H9 (cell line): ENCODE data around the gene SV2C. TPM values are rescaled to one million over a fixed set of nuclear protein-coding genes. Genes with fewer than 3 reads are reported as not detected.

ENCODE experiments used
- DNase-seq: peaks from one replicate; pipeline ENCODE4 v3.0.0-alpha.2; 2017
- H2AFZ ChIP-seq: one replicate; pipeline ENCODE4 v1.6.1; 2013; ENCODE audit warnings: mild to moderate bottlenecking, low read length, control low read depth, moderate library complexity
- H2AK5ac ChIP-seq: 2 replicates; pipeline ENCODE4 v1.6.1; 2013; ENCODE audit warnings: low read length, control low read depth, mixed read lengths; ENCODE audit not compliant: insufficient read length
- H2BK120ac ChIP-seq: one replicate; pipeline ENCODE4 v1.6.1; 2013; ENCODE audit warnings: low read depth, mild to moderate bottlenecking, low read length, control low read depth, inconsistent platforms; ENCODE audit not compliant: poor library complexity, severe bottlenecking
- H2BK12ac ChIP-seq: 2 replicates; pipeline ENCODE4 v1.6.1; 2013; ENCODE audit warnings: low read length, control low read depth, mixed read lengths, low read depth; ENCODE audit not compliant: insufficient read length
- H2BK15ac ChIP-seq: 2 replicates; pipeline ENCODE4 v1.6.1; 2013; ENCODE audit warnings: low read depth, low read length, control low read depth
- H2BK20ac ChIP-seq: one replicate; pipeline ENCODE4 v1.6.1; 2013; ENCODE audit warnings: low read depth, mild to moderate bottlenecking, low read length, control low read depth, inconsistent platforms; ENCODE audit not compliant: poor library complexity, severe bottlenecking
- H2BK5ac ChIP-seq: 2 replicates; pipeline ENCODE4 v1.6.1; 2013; ENCODE audit warnings: low read length, control low read depth, mixed read lengths; ENCODE audit not compliant: insufficient read length
- H3K14ac ChIP-seq: 2 replicates; pipeline ENCODE4 v1.6.1; 2013; ENCODE audit warnings: low read length, control low read depth; ENCODE audit not compliant: insufficient read depth
- H3K18ac ChIP-seq: 2 replicates; pipeline ENCODE4 v1.6.1; 2013; ENCODE audit warnings: low read depth, mild to moderate bottlenecking, mixed read lengths, low read length, control low read depth; ENCODE audit not compliant: insufficient read length
- H3K23ac ChIP-seq: 2 replicates; pipeline ENCODE4 v1.6.1; 2013; ENCODE audit warnings: low read length, control low read depth, mixed read lengths, low read depth; ENCODE audit not compliant: insufficient read length
- H3K23me2 ChIP-seq: 2 replicates; pipeline ENCODE4 v1.6.1; 2013; ENCODE audit warnings: low read depth, mild to moderate bottlenecking, mixed read lengths, low read length, control low read depth; ENCODE audit not compliant: insufficient read length, poor library complexity, severe bottlenecking
- H3K27ac ChIP-seq: 2 replicates; pipeline ENCODE4 v1.5.1; 2013; ENCODE audit warnings: low read length, control low read depth, mixed read lengths, low read depth; ENCODE audit not compliant: insufficient read length
- H3K27me3 ChIP-seq: 2 replicates; pipeline ENCODE4 v1.6.1; 2013; ENCODE audit warnings: low read length, control low read depth, inconsistent platforms; ENCODE audit not compliant: insufficient read depth
- H3K4ac ChIP-seq: 2 replicates; pipeline ENCODE4 v1.6.1; 2013; ENCODE audit warnings: low read depth, mild to moderate bottlenecking, control low read depth, inconsistent platforms, low read length, moderate library complexity
- H3K4me1 ChIP-seq: 2 replicates; pipeline ENCODE4 v1.6.1; 2013; ENCODE audit warnings: low read length, control low read depth, inconsistent platforms; ENCODE audit not compliant: insufficient read depth
- H3K4me2 ChIP-seq: 2 replicates; pipeline ENCODE4 v1.6.1; 2013; ENCODE audit warnings: low read length, control low read depth, mixed read lengths; ENCODE audit not compliant: insufficient read length, insufficient read depth
- H3K56ac ChIP-seq: 2 replicates; pipeline ENCODE4 v1.6.1; 2013; ENCODE audit warnings: low read depth, mild to moderate bottlenecking, mixed read lengths, low read length, control low read depth; ENCODE audit not compliant: insufficient read length
- H3K79me1 ChIP-seq: 2 replicates; pipeline ENCODE4 v1.6.1; 2013; ENCODE audit warnings: low read depth, mild to moderate bottlenecking, moderate library complexity, low read length, control low read depth, inconsistent platforms; ENCODE audit not compliant: insufficient read depth, poor library complexity, severe bottlenecking
- H3K79me2 ChIP-seq: 2 replicates; pipeline ENCODE4 v1.6.1; 2013; ENCODE audit warnings: low read length, control low read depth, inconsistent platforms; ENCODE audit not compliant: insufficient read depth
- H3K9ac ChIP-seq: 2 replicates; pipeline ENCODE4 v1.6.1; 2013; ENCODE audit warnings: low read length, control low read depth, mixed read lengths; ENCODE audit not compliant: insufficient read length; ENCODE audit errors: extremely low read depth
- H3K9me3 ChIP-seq: one replicate; pipeline ENCODE4 v1.6.1; 2013; ENCODE audit warnings: low read depth, low read length, inconsistent platforms; ENCODE audit not compliant: control insufficient read depth
- H3T11ph ChIP-seq: one replicate; pipeline ENCODE4 v1.6.1; 2013; ENCODE audit warnings: mild to moderate bottlenecking, low read length, control low read depth, inconsistent platforms
- H4K20me1 ChIP-seq: one replicate; pipeline ENCODE4 v1.6.1; 2013; ENCODE audit not compliant: control insufficient read depth, insufficient read length, insufficient read depth
- H4K5ac ChIP-seq: 2 replicates; pipeline ENCODE4 v1.6.1; 2013; ENCODE audit warnings: low read depth, mild to moderate bottlenecking, mixed read lengths, low read length, control low read depth; ENCODE audit not compliant: insufficient read length
- H4K8ac ChIP-seq: replicated peaks from 2 replicates; pipeline ENCODE4 v1.6.1; 2013; ENCODE audit warnings: low read length, control low read depth, mixed read lengths, low read depth; ENCODE audit not compliant: insufficient read length
- H4K91ac ChIP-seq: 2 replicates; pipeline ENCODE4 v1.6.1; 2013; ENCODE audit warnings: low read depth, mild to moderate bottlenecking, moderate library complexity, mixed read lengths, low read length, control low read depth; ENCODE audit not compliant: insufficient read length
- H3K27ac Mint-ChIP-seq, 3 experiments: 2 replicates in 2 of 3; 3 replicates in 1 of 3; pipeline ENCODE4 v1.8.0; 2020 to 2021; ENCODE audit warnings: mixed read lengths in 3 of 3, mild to moderate bottlenecking in 1 of 3, moderate library complexity in 1 of 3
- H3K27me3 Mint-ChIP-seq: 2 replicates; pipeline ENCODE4 v1.8.0; 2021; ENCODE audit warnings: low read depth, mild to moderate bottlenecking, moderate library complexity, mixed read lengths
- H3K36me3 Mint-ChIP-seq, 3 experiments: 2 replicates in 2 of 3; 3 replicates in 1 of 3; pipeline ENCODE4 v1.8.0; 2020 to 2021; ENCODE audit warnings: low read depth in 3 of 3, mixed read lengths in 3 of 3; ENCODE audit not compliant: insufficient read depth in 1 of 3
- H3K4me1 Mint-ChIP-seq, 2 experiments: 2 replicates each; pipeline ENCODE4 v1.8.0; 2020; ENCODE audit warnings: mixed read lengths in 2 of 2
- H3K4me3 Mint-ChIP-seq, 2 experiments: 2 replicates in 1 of 2; 3 replicates in 1 of 2; pipeline ENCODE4 v1.8.0; 2020 to 2021; ENCODE audit warnings: mild to moderate bottlenecking in 2 of 2, mixed read lengths in 2 of 2, moderate library complexity in 1 of 2
- H3K9me3 Mint-ChIP-seq, 2 experiments: 2 replicates in 1 of 2; 3 replicates in 1 of 2; pipeline ENCODE4 v1.8.0; 2020; ENCODE audit warnings: mild to moderate bottlenecking in 2 of 2, mixed read lengths in 2 of 2, moderate library complexity in 1 of 2
- CTCF ChIP-seq: fragments of 200-600 bp; sonication (generic); conservative IDR thresholded peaks from 3 replicates; pipeline ENCODE4 v1.8.0; 2021; ENCODE audit warnings: antibody characterized with exemption, mild to moderate bottlenecking
- WGBS: extraction: QIAGEN DNeasy Blood & Tissue Kit; methylation state at CpG from one replicate; pipeline ENCODE4 v1.1.7; 2013; ENCODE audit warnings: missing lambda C conversion rate, low lambda C conversion rate, mixed read lengths; ENCODE audit not compliant: insufficient read length; ENCODE audit errors: extremely low coverage; 5-methylcytosine and 5-hydroxymethylcytosine counted together
- total RNA-seq: library from RNA; stranded (reverse); gene quantifications from 2 replicates; pipeline ENCODE4 v1.2.1, GENCODE V29; 2021

SV2C gene
- total RNA-seq, 1 experiment from 2014 or later = 0.09 TPM

GRCh38 chr5:76145945-76146344, 62.8 kb downstream of the SV2C start:
- Mint-ChIP-seq H3K36me3 (peaks cover 0 to 2% (median 0%) of the 10 kb centered on the region in 3 experiments; a peak in 2 of 7 replicates), H3K27me3 (peaks cover 7% of the 10 kb centered on the region), H3K4me1 (peaks cover 19 to 20% of the 10 kb centered on the region in 2 experiments), H3K4me3 (no peak overlapping the region), H3K9me3 (peaks cover 0 to 8% of the 10 kb centered on the region in 2 experiments; a peak in 2 of 5 replicates), H3K27ac (no peak overlapping the region)
- no peak overlapping the region for H4K5ac ChIP-seq
- H2AK5ac ChIP-seq = no peak overlapping the region
- no peak overlapping the region for H3K9ac ChIP-seq
- H4K8ac ChIP-seq = no peak overlapping the region
- no peaks in the 10 kb centered on the region for H4K20me1 ChIP-seq
- no peaks in the 10 kb centered on the region for H3K79me1 ChIP-seq
- H3K27me3 ChIP-seq = no peaks in the 10 kb centered on the region
- H2BK20ac ChIP-seq = no peak overlapping the region
- peaks cover 3% of the 10 kb centered on the region; the same call in 1 of the 2 replicates for H3K4me1 ChIP-seq
- H4K91ac ChIP-seq = no peak overlapping the region
- no peak overlapping the region for H3K18ac ChIP-seq
- no peak overlapping the region for H2BK12ac ChIP-seq
- no peak overlapping the region for H3K27ac ChIP-seq
- peak; percentile 60 for TF ChIP-seq CTCF
- H3T11ph ChIP-seq = no peak overlapping the region
- H3K56ac ChIP-seq = no peak overlapping the region
- peak; percentile 66 for DNase-seq
- H3K4me2 ChIP-seq = no peak overlapping the region
- no peak overlapping the region for H3K4ac ChIP-seq
- H2AFZ ChIP-seq = no peak overlapping the region
- WGBS = no CpG with 5 or more reads among the region's 5 CpGs
- H3K79me2 ChIP-seq = no peaks in the 10 kb centered on the region
- no peak overlapping the region for H3K14ac ChIP-seq
- H3K23ac ChIP-seq = no peak overlapping the region
- H3K23me2 ChIP-seq = no peaks in the 10 kb centered on the region
- H2BK5ac ChIP-seq = no peak overlapping the region
- H2BK120ac ChIP-seq = no peak overlapping the region
- no peaks in the 10 kb centered on the region for H3K9me3 ChIP-seq
- no peak overlapping the region for H2BK15ac ChIP-seq
